HG02642 (cell line): ENCODE measurements around the gene GGACT.

Source experiments
- ATAC-seq: cut with Tn5 transposase; IDR thresholded peaks from one replicate; pipeline ENCODE4 v1.9.1; 2021; ENCODE audit warnings: mild to moderate bottlenecking; ENCODE audit not compliant: unreplicated experiment, poor library complexity

GGACT gene

DNA sequence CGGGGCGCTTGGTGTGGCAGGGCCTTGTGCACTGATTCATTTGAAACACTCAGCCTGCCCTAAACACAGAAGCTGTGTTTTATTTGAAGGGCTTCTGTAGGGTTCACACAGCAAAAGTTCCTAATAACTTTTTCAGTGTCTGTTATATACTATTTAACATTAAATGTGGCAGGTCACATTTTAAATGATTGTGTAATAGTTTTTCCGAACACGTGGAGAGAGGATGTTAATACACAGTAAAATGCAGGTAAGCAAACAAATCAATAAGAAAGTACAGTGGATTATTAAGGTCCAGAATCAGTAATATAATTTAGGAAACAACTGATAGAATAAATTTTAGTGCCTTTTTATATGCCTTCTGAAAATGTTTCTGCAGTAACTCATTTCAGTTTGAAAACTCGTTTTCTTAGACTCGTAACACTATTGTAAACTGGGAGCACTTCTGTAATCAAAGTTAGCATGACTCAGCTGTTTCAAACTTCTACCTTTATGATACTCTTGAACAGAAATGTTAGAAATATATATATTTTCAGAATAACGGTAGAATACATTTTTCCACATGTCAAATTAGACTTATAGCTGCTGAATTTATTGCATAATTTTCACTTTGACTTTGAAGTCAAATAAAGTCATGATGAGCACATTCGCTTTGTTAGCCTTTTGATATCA is 70.1 kb downstream of the GGACT start:
- ATAC-seq: no peak

DNA sequence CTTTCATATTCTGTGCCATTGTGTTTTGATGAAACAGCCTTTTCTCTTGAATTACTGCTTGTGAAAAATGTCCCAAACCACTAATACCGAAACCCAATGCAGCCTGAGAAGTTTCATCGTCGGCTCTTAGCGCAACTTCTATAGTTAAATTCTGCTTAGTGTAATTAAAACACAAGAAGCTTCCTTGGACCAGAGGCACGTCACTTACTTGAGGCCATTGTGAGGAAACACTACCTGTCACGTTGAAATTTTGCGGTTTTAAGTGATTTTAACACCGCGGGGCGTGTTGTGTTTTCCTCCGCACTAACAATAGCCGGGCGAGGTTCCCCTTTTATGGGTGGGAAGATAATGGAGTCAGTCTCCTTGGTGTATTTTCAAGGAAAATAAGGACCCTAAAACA is 70.9 kb downstream of the GGACT start:
- no peak for ATAC-seq

DNA sequence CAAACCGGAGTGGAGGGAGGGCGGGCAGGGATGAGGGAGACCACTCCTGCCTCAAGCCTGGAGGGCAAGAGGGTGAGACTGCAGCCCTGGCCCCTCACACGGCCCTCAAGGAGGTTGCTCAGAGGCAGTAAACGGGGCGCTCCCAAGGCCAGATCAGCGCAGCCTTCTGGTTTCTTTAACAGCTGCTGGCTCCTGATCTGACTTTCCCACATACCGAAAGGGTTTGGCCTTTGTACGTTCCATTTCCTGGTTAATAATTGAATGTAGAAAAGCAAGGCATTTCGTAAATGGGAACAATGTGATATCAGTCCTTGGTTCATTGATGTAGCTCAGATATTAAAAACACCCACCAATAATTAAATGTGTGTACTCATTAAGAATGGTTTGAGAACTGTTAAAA is 71.5 kb downstream of the GGACT start:
- ATAC-seq: no peak

DNA sequence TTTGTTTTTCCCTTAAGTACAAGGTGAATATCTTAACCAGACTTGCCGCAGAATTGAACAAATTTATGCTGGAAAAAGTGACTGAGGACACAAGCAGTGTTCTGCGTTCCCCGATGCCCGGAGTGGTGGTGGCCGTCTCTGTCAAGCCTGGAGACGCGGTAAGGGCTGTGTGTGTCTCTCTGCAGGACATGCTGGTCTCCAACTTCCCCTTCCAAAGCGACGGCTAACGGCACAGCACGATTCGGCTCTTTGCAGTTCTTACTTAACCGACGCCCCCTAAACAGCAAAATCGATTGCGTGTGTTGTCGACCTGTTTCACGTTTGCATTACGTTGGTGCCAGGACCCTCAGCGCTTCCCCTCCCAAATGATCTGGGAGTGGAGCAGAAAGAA is 73.2 kb downstream of the GGACT start:
- ATAC-seq: no peak

DNA sequence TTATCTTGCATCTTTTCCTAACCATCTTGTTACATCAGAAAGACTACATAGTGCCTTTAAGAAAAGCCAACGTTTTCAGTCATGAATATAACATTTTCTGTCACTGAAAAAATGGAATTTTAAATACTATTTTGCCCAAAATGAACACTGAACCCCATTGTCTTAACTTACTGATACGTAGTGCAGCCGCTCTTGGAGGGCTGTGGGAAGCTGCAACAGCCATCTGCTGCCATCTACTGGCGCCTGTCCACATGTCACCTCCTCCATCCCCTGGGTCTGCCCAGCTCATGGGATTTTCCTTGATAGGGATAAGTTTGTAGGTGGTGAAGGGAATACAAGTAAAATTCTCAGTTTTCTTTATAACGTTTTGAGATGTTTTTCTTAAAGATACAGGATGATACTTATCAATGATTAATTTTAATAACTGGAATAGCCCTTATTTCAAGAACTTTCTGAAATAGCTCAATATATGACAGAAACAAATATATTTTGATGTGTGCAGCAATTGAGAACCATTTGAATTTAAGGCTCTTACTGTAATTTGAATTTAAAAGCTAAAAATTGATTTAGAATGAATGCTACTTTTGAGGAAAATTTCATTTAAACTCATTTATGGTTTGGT is 73.7 kb downstream of the GGACT start:
- peak; percentile 95 for ATAC-seq

DNA sequence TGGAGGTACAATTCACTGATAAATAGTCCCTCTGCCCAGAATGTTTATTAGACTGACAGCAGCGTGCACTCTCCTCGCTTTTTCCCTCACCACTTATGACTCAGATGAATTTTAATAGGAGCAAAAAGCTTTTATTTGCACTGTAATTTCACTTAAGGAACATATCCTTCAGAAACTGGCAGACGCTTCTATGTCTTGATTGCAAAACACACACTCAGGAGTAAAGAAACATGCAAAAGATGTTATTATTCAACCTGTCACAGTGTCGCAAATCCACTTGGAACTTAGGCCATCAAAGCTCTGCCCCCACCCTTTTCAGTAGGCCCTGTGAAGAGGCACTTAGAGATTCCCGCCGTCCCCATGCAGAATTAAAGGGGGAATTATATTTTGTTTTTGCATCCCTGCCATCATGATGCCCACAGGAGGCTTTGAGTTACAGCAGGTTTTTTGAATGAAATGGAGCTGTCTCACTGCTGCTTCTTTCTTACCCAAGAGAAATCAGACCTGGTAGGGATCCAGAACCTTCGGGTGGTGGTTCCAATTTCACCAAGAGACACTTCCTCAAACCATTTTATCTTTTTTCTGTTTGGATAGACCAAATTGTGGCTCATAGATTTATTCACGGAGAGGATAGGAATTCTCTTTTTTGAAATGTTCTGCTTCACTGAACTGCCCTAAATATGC is 74.5 kb downstream of the GGACT start:
- no peak for ATAC-seq

DNA sequence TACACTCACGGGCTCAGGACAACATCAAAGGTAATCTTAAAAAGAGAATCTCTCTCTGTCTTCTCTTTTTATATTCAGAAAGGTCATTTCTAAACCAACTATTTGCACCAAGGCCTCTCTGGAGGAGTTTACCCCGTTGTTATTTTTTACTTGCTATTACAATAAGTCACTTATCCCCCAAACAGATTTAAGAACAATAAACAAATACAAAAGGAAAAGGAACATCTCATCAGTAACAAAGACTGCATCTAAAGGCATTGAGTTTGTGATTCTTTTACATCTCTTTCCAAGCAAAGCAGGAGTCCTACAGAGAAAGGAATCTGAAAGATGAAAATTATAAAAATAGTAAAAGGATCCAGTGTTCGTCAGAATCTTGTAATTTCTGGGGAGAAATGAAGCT is 75.4 kb downstream of the GGACT start:
- ATAC-seq: no peak

DNA sequence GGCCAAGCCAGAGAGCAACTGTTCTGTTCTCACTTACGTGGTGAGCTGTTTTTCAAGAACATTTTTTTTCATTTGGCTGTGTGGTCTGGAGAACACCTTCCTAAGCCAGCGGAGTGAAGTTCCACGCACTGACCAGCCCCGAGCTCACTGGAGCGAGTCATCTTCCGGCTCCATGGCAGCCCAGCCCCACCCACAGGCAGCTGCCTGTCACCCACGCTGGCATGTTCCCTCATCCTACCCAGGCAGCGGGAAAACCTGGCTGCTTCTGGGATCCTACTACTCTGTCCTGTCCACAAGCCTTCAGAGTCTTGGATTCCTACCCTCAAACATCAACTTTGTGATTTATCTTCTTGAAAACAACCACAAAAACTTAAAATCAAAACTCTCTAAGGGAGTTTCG is 76.2 kb downstream of the GGACT start:
- no peak for ATAC-seq

DNA sequence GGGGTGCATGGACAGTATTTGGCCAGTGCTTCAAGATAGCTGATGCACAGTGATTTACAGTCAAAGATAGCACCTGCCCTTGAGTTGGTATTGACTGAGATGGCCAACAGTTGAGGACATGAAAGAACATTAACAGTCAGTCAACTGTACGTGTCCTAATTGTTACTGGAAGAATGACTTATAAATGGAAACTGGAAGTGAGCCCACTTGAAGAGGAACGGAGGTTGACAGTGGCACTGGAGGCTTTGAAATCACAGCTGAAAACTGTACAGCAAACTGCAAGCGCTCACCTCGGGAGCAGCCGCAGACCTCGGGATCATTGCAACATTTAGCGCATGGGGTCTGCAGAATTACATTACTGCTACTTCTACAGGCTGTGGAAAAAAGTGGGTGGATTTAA is 77.1 kb downstream of the GGACT start:
- ATAC-seq: no peak

DNA sequence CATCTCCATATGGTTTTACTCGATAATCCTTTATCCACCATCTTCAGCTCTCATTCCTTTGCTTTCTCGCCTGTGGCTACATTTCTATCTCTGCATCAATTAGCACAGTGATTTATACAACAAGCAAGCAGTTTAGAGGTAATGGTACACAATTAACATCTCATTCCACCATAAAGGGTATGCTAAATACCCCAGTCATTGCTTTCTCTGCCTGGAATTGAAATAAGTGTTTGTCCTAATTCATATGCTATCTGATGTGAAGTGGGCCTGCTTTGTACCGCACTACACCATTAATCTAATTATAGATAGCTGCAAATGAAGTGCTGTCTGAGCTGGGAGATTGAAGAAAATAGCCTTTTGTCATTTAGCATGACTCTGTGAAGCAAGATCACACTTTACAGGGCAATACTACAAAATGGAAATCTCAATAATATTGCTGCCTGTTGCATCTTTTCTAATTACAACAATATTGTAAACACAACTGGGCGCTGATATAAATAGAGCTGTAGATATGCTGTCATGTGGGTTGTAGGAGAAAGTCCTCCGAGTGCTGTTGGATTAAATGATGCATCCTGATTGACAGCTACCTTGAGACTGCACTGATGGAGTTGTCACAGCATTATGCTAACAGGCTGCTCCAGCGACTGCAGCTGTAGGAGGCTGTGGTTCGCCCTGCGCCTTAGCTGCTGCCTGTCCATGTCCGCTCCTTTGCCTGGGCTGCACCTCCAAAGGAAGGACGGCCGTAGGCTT is 78.2 kb downstream of the GGACT start:
- no peak for ATAC-seq

DNA sequence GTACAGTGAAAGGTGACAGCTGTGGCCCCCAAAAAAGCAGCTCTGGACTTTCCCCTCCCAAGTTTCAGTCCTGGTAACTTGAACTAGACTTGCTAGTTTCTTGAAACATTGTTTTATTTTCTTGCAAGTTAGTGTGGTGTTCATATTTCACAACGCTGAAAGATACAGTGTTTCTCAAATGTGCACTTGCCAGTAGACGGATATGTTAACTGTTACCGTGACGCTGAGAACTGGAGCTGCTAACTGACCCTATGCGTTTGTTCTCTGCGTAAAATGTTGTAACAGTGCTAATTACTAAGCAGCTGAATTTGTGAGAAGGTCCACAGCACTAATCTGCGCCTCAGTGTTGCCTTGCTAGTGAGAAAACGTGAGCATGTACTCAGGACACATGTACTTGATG is 79.6 kb downstream of the GGACT start:
- no peak for ATAC-seq

DNA sequence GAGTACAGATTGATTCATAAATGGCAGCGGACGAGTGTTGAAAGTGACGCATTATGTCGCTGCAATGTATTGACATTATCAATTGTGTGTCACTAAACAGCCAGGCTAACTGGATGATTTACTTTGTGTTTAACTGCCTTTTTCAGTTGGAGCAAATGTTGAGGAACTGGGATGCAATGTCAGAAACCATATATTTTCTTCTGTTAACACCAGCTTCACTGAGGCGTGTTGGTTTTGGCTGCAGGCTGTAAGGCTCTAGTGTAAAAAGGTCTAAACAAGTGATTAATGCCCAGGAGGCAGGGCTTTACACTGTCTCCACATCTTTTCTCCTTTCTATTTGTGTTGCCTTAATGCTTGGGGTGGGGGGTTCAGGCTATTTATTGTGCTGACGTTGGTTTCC is 80.1 kb downstream of the GGACT start:
- no peak for ATAC-seq

DNA sequence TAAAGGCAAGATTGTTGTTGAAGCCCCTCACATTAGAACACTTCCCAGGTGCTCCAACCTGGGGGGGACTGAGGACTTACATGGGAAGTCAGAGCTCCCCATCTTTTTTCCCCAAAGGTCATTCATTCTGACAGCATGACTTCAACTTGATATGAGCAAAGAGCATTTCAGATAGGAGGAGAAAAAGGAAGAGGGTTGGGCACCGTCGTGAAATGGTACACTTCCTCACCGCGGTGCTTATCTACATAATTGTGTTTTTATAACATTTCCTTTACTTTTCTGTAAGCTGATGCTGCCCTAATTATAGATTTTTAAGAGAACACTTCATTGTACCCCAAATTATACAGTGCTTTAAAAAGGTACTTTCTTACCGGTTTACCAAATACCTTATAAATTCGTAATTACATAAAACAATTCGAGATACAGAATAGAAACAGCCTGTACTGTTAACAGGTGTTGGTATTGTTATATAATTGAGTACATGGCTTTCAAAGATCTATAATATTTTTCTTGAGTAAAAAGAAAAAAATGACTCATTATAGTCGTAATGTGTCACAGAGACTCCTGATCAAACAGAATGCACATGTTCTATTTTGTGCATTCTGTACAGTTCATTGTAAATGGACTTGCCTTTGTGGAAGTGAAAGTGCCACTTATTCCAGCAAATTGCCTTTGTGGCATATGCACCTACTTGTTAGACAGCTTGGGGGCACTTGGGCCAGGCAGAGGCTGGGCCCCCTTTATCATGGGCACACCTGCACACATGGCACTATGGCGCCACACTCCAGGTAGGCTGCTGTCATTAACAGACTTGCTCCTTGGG is 81.8 kb downstream of the GGACT start:
- no peak for ATAC-seq

DNA sequence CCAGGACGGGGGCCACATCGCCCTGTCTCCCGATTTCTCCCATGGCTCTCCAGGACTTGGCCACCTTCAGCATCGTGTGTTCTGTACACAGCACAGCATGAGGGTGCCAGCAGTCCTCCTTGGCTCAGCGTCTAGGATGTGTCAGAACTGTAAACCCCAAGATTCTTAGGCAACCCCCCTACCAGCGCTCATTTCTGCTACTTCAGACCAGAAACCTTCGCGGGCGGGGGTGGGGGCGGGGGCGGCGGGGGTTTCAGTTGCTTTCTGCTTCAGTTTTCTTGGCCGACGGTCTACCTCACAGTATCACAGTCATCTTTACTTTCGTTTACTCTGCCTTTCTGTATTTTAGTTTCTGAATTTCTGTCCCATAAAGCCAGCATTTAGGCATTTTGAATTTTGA is 82.4 kb downstream of the GGACT start:
- no peak for ATAC-seq

DNA sequence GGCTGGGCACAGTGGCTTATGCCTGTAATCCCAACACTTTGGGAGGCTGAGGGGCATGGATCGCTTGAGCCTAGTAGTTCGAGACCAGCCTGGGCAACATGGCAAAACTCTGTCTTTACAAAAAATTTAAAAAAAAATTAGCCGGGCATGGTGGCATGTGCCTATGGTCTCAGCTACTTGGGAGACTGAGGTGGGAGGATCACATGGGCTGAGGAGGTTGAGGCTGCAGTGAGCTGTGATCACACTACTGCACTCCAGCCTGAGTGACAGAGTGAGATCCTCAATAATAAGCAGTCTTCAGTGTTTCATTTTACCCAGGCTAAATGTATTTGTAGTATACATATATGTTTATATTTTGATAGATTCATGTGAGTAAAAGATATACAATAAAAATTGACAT is 85.0 kb downstream of the GGACT start:
- ATAC-seq: no peak

DNA sequence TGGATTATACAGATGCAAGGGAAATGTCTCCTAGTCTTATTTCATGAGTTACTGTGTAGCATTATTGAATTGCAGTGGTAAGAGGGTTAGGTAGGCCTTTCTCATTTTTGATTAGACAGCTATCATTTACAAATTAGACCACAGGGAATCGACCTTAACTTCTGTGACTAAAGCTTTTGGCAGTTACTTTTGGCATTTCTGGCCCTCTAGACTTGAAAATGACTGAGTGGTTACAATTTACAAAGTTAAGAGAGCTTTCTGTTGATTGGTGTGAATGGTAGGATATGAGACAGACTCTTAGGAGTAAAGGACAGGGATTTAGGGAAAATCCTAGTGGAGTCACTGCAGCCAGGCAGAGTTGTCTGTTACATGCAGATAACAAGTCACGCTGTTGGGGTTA is 86.1 kb downstream of the GGACT start:
- no peak for ATAC-seq

DNA sequence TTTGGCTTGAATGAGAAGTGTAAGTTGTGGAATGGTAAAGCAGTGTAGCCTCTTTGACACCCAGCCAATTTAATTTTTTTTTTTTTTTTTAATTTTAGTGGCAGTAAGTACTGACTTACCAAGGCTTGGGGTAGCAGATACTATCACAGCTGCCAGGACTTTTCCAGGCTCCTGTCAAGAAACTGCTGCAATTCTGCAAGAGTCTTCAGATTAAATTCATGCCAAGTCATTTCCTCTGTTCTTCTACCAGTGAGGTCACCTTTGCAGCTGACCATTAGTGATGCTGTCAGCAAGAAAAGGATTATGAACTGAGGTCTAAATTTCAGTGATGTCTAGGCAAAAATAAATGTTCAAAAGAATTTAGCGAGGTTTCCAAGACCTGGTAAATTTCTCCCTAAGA is 91.2 kb downstream of the GGACT start:
- ATAC-seq: no peak

DNA sequence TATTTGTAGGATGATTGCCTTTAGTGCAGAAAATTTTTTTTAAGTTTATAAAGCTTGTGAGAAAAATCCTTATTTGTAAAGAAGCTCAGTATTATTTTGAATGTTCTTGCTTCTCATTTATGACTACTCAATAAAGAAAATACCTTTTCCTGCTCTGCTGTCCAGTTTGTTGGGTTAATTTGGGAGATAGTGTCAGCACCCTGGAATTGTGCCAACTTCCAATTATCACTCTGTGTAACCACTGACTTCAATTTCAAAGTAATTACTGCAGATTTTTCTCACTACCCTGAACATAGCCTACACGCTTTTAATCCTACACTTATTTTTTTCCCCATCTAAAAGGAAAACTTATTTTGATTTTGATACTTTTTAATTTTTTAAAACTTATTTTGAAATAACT is 93.1 kb downstream of the GGACT start:
- ATAC-seq: no peak

DNA sequence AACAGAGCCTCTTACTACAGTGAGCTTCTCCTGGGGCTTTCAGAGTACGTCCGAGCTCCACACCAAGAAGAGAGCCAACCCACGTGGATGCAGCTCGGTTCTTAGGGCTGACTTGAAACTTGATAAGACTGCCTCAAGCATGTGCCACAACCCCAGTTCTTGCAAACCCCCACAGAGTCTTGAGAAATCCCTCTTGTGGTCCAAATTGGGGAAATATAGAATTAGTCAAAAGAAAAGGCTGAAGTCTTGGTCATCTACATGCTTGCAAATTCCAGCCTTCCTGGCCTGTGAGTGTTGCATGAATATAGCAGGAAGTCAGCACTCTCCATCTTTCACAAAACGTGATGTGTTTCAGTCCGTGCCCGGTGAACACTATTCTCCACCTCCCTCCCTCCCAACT is 95.2 kb downstream of the GGACT start:
- ATAC-seq: no peak

DNA sequence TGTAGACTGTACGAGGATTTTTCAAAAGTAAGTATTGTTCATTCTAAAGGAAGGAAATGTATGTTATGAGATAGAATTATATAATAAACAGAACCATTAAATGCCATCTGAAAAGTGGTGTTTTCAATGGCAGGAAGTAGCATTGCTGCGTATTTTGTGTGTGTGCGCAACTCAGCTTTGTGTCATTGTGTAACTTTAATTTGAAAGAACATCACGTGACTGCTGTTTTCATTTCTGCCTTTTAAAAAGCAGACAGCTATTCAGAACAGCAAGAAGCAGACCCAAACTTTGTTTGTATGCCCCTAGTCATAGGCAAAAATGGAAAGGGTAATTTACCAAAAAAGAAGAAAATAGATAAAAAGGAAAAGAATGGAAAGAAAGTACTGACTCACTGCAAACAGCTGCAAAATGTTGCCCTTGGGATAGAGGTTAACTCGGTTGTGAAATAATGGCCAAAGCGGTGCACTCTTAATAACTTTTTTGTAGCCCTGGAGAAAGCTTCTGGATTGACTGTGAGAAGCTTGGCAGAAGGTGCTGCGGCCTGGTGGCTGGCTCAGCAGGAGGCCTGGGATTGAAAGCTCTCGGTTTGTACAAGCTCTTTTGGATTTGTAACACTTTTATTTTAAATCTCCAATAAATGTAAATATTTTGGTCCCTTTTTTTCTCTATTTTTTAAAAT is 97.3 kb downstream of the GGACT start:
- no peak for ATAC-seq
